Hematopoietic multipotent progenitor cell treated with erythropoietin and hydrocortisone succinate and interleukin-3 and kit ligand, for 4 days (in vitro differentiated cells): Measurements from ENCODE around the gene CHURC1.

Source experiments
- DNase-seq: peaks from one replicate; pipeline ENCODE4 v3.0.0-alpha.2; 2015

Gene CHURC1

DNA sequence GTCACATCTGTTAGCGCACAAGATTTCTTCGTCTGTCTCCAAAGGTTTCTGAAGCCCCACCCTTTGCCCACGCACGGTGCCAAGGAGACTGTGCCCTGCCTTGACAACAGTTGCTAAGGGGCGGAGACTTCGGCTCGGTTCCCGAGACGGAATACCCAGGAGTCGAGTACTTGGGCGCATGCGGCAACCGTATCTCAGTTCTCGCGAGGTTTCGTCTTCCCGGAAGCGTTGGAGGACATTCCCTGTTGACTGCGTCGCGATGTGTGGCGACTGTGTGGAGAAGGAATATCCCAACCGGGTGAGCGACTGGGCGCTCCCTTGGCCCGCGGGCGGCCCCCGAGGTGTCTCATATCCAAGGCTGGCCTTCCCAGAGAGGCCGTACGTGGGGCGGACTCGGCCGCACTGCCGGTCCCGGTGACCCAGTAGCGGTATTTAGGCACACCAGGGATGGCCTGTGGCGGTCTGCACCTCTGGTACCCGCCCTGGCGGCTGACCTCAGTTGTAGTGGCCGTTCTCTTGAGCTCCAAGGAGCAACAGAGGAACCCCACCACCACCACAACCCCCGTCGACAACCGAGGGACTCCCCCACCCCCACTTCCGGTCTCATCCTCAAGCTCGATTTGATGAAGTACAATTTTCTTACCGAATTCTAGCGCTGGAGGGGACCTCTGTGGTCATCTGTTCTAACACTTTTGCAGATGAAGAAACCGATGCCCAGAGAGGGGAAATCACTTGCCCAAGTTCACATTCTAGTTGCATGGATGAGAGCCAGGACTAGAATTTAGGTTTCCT, at the start of gene CHURC1:
Gene CHURC1 (plus strand): TSS at position 219 of the 792 bp plus-strand sequence. CDS start 41 bp downstream, at position 260.
- peak; percentile 99 for DNase-seq

DNA sequence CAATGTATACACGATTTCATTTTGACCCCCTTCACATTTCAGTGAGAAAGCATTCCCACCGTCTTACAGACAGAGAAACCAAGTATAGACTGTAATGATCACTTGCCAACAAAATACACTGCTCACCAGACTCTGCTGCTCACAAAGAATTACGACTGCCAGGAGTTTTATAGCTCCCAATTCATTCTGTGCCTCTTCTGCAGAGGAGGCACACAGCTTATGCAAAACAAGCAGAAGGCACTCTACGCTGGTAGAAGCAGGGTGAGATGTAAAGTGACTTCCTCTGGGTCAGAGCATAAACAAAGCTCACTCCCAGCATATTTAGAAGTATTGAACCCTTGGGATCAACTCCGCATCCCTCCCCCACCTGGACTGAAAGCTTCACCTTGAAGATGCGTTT, 49.1 kb upstream of the CHURC1 start:
- DNase-seq: no peak

DNA sequence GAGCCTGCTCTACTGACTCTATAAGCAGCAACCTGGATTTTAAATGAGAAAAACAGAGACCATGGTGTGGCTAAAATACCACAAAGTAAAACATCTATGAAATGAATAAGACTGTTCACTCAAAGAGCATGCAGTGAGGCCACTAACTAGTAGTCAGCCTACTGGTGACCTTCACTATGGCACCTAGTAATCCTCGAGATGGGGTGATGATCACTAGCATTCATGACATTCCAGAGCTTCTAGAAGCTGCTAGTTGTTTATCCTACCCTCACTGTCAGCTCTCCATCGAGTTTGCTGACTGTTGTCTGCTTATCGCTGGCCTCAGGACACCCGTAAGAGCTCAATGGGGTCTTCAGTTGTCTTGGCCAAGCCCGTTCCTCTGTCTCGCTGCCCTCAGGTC, 48.3 kb upstream of the CHURC1 start:
- no peak for DNase-seq

DNA sequence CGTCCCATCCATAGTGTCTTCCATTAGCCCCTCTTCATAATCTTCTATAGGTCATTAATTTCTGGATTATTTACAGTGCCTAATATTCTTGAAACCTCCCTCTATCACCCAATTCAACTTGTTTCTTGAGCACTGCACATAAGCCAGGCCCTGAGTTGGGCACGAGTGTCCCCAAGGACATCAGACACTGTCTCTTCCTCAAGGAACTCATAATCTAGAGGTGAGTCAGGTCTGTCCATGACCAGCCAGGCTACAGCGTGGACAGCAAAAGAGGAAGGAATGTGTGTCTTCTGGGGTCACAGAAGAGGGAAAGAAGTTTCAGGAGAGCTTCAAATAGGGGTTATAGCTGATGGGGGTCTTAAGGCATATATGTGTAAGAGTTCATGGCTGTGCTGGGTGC, 47.1 kb upstream of the CHURC1 start:
- DNase-seq: no peak

DNA sequence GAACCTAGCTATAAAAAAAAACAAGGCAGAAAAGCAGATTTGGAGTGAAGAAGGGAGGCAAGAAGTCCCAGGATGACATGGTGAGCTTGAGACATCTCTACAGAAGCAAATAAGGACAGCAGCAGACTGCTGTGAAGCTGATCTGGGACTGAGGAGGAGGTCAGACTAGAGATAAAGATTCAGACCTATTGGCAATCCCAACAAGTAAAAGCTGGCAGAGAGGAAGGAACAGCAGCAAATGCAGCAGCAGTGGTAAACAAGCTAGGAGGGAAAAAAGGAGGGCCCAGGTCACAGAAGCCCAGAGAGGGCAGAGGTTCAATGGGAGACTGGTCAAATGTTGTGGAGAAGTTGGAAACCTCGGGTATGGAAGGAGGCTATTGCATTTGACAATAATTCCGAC, 45.9 kb upstream of the CHURC1 start:
- DNase-seq: no peak

DNA sequence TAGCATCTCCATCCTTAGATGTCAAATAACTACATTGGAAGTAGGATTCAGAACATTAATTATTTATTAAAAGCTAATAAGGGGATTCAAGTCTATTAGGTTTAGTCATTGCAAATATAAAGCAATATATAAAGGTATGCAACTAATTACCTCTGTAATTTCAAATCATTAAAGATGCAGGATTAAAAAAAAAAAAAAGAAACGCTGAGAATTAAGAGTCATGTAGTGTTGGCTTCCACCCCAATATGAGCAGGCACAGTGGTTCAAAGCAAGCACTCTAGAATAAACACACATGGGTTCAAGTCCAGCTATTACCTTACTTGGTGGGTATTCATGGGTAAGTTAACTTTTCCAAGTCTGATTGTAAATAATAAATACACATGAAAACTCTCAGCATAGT, 45.4 kb upstream of the CHURC1 start:
- no peak for DNase-seq

DNA sequence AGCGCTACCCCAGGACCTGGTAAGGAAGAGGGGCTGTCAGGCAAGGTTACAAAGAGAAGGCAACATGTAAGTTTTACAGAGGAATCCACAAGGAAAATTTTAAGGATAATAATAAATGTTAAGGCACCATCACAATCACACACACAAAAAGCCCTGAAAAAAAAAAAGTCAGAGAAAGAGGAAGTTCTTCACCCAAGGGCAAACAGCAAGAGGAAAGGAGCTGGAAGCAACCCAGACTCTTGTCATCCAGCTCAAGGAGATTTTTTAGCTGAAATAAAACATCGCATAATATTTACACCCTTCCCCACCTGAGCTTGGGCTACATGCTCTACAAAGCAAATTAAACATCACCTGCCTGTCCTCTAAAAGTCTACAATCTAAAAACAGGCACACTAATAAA, 44.1 kb upstream of the CHURC1 start:
- peak; percentile 73 for DNase-seq

DNA sequence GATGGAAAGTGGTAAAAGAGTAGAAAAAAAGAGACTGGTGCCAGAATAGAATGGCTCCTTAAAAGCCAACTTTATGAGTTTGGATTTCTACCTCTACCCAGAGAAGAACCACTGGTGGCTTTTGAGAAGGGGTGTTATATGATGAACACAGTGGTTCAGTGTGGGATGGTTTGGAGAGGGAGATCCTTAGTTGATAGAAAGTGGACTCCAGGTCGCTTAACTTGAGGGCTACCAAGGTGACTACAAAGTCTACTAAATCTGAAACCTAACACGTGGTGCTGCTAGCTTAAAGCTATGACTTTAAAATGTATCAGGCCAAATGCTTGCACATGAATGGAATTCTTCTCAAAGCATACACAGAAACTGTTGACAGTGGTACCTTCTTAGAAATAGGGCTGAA, 42.9 kb upstream of the CHURC1 start:
- DNase-seq: no peak

DNA sequence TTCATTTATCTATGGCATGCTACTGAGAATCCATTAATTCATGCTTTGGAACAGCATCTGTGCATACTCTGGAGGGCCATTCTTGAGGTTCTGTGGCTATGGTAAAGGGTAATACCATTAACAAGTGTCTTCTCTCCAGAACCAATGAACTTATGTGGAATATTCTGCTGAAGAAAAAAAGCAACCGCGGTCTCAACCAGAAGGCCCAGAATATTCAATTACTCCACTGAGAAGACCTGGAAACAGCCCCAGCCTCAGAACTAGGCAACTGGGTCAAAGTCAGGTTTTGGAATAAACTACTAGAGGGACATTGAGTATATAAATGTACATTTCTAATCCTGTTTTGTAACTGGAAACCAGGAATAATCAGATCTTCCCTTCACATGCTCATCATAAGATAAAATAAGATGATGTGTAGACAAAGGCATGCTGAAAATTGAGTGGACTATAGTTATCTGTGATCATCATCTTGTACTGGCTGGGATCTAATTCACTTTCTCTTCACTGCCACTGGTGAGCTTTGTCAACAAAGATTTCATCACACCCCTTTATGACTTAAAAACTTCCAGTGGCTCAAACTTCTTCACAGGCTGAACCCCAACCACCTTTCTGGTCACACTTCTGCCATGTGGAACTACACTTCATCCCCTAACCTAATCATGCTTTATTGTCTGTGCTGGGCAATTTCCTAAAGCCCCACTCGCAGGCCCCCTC, 40.6 kb upstream of the CHURC1 start:
- DNase-seq: no peak

DNA sequence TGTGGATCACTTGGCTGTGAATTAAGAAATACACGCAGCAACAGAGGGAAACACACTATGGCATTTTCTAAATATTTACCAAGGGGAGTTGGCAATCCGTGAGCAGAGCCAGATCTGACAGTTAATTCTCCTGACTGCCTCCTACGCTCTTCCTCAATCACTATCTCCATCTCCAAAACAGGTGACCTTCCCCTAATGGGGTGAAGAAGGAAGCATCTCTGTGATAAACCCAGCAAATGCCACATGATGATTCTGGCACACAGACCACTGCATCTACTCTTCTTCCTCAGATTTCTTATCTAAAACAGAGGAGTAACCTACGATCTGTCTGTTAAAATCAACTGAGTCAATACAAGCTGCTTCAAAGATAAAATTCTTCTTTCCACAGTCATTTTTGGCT, 38.9 kb upstream of the CHURC1 start:
- DNase-seq: no peak

DNA sequence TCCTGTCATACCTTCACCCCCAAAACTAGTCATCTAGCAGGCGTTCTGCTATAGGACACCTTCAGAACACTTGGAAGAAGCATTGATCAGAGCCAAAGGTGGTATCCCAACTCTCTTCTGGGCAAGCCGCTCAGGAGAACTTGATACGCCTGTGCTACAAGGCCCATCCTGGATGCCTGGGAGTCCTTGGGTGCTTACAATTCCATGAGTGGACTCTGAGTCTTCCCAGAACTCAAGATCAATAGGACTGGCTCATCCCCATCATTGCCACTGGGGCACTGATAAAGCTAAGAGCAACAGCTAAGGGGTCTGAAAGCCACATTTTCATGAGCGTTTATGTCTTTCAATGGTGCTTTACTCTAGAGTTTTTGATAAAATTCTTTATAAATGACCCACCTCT, 36.4 kb upstream of the CHURC1 start:
- DNase-seq: no peak

DNA sequence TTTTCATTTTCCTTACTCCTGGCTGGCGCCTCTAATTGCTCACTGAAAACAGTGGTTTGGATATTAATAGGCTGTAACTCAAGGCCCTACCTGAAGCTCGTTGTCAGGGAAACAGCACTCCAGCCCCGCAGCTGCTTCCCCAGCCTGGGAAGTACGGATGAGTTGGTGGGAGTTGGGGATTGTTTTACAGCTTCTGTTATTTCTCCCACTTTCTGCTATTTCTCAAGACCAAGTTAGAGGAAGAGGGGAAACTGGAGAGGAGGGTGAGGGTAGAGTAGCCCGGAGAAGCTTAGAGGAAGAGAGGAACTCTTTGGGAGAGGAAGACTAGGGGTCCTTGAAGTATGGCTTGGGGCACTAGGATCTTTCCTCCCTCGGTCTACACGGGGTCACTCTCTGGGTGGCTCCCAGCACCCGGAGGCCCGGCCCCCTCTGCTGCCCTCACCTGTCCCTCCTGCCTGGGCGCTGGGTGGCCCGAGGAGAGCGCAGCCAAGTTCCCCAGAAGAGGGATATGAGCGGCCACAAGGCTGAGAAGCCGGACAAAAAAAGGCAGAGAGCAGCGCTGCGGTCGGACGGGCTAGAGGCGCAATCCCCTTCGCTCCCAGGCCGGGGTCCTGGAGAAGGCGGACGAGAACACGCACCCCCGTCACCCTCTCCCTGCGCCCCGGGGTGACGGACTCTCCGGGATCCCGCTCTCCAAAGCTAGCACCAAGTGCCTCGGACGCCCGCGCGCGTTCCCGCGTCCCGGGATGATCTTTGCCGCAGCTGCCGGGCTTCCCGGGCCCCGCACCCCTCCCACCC, 35.2 kb upstream of the CHURC1 start:
- DNase-seq: peak; percentile 37

DNA sequence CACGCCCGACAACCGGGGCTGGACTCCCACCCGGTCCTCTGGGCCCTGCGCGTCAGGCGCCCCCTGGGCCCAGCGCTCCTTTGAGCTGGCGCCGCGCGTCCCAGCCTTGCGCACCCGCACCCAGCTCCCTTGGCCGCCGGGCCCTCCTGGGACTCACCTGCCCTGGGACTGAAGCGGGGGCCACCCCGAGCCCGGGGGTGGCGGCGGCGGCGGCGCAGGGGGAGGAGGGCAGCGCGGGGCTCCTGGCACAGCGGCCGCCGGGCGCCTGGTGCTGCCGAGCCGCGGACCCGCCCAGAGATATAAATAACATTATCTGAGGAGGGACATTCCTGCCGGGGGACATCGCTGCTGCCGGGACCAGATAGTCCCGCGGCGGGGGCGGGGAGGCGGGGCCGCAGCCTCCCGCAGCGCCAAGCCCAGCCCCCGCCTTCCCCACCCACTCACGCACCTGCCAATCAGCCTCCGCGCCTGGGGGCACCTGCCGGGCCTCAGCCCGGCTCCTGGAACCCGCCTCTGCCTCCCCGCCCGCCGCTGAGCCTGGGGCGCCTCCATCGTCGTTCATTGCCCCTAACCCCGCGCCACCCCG, 34.5 kb upstream of the CHURC1 start, which contains the start of gene SPTB:
Gene SPTB (minus strand): TSS at position 273 of the 586 bp plus-strand sequence. CDS start 56,813 bp downstream, outside the sequence.
- DNase-seq: peak; percentile 93

DNA sequence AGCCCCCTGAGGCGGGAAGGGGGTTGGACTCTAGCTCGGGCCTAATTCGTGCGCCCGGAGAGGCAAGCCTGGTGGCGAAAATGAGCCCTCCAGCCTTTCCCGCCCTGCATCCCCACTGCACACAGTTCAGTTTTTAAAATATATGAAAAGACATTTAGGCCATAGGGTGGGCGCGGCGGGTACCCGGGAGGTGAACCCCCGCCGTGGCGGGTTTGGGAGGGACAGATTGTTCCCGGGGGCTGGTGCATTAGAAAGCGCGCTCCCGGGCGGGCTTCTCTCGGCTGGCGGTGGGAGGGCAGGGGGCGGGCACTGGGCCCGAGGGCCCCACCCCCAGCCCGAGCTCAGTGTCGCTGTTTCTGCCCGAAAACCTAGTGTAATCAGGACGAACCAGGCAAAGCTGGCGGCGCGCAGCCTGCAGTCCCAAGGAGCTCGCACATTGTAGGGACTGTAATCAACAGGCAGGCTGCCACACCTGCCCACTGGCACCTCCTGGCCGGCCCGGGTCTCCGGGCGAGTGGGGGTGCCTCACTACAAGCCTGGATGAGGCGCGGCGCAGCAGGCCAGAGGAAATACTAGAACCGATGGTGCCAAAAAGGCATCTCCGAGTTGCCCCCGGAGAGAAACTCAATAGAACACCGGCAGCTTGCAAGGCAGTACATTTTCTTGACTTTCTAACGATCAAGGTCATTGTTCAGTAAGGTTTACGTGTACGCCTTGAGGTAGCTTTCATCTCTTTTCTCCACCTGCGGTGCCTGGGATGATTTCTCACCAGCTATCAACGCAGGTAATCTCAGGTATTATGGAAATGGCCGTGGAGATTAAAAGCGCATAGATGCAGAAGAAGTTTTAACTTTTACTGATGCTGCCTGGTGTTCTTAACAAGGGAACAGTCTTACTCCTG, 33.8 kb upstream of the CHURC1 start:
- DNase-seq: peak; percentile 94

DNA sequence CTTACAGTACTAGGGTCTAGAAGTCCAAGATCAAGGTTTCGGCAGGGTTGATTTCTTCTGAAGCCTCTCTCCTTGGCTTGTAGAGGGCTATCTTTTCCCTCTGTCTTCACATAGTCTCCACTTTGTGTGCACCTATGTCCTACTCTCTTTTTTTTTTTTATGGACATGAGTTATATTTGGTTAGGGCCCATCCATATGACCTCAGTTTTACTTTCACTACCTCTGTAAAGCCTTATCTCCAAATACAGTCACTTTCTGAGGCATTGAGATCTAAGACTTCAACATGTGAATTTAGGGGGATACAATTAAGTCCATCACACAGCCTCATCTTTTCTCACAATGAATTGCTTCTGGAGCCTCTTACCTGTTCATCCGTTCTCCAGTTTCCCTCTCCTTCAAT, 28.7 kb upstream of the CHURC1 start:
- peak; percentile 50 for DNase-seq

DNA sequence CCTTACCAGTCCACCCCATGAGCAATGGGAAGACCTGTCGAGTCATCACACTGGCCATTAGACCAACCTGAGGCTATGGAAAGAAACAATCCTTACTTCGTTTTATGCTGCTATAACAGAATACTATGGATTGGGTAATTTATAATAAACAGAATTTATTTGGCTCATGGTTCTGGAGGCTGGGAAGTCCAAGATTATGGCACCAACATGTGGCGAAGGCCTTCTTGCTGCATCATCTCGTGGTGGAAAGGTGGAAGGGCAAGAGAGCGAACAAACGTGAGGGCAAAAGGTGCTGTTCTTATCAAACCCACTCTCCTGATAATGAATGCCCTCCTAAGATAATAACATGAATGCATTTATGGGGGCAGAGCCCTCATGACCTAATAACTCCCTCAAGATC, 24.9 kb upstream of the CHURC1 start:
- no peak for DNase-seq

DNA sequence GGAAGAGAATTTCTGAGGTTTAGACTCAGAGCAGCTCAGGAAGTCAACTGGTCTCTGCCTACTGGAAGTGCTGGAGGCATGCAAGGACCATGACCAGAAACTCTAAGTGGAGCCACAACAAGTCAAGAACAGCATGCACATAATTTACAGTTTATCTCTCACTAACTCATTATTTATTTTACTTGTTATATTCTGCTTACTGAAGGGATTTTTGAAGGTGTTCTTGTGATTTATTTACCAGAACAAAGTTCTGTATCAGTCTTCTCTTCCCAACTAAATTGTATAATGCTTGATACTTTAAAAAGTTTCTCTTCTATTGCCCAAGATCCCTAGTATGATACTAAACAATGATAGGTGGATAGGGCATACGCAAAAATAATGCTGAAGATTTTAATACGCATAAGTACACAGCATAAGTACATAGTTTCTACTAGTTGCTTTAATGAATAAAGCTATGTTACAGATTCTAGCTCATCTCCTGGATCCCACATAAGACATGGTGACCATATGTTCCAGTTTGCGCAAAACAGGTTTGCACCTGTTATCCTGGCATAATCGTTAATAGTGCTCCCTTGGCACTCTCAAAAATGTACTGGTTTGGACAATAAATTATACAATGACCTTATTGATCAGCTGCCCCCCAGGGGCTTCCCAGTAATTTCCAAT, 22.9 kb upstream of the CHURC1 start:
- DNase-seq: no peak

DNA sequence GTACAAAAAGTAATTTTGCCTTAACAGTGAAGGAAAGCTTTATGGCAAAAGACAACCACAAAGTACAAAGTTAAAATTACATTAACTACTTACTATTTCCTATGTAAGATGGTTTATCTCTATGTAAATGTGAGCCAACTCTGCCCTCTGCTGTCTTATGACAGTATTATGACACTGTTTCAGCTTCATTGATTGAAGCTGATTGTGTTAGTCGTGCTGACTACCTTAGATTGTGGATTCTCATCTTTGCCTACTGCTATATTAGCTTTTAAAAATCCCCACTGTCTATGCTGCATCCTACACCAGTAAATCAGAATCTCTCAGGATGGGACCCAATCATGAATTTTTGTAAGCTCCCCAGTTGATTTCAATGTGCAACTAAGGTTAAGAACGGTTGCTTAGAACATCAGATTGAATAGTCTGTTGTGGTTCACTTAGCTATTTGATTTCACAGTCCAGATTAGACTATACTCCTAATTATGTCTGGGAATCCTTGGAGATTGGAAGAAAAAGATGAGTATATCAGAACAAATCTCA, 22.3 kb upstream of the CHURC1 start:
- DNase-seq: peak; percentile 88

DNA sequence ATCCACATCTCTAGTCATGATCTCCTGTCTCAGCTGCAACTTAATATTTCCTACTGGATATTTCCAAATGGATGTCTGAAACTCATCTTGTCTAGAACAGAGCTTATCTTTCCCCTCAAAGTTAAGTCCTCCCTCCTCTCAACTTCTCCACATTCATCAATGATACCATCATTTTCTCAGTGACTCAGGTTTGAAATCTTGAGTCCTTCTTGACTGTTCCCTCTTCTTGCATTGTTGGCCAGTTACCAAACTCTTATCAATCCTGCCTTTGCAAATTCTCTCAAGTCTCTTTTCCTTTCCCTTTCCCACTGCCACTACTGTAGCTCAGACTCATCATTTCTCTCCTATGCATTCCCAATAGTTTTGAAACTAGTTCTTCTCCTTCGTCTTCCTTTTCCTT, 14.3 kb upstream of the CHURC1 start:
- peak; percentile 25 for DNase-seq

DNA sequence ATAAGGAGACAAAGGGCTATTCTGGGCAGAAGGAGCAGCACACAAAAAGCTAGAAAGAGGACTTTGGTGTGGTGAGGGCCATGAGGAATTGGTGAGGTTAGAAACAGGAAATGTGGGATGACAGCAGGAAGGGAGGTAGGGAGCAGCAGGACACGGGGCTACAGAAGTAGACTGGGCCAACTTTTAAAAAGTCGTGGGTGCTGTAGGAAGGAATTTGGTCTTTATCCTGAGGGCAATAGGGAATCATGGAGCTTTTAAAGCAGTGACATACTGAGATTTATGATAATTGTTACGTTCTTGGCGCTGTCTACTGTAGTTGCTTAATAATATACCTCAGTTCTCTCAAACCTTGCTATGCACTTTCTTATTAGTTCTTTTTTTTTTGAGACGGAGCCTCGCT, 8.2 kb upstream of the CHURC1 start:
- DNase-seq: no peak

DNA sequence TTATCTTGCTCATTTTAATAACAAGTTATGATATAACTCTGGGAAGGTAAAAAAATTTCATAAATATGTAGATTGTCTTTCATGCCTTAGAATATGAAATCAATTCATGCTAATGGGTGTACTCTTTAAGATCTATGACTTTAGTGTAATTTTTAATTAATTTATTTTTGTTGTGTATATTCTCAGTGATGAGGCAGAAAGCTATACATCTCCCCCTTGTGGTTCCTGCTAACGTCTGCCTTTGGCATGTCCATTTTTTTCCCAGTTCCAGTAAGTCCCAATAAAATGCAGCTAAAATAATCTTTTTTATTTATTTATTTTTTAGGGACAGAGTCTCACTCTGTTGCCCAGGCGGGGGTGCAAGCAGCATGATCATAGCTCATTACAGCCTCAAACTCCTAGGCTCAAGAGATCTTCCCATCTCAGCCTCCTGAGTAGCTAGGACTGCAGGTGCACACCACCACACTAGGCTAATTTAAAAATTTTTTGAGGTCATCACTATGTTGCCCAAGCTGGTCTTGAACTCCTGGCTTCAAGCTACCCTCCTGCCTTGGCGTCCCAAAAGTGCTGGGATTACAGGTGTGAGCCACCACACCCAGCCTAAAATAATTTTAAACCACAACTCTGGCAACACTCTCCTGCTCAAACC, 3.3 kb upstream of the CHURC1 start:
- DNase-seq: peak; percentile 60
